ENCODE data around the gene DIO2. TPM values are rescaled to one million over a fixed set of nuclear protein-coding genes. Genes with fewer than 3 reads are reported as not detected.

DIO2 gene
- total RNA-seq, 1 experiment from 2014 or later, result 48.2 TPM

GRCh38 chr14:80237143-80237542, 25.8 kb upstream of the DIO2 start:
- no peak for DNase-seq
- H4K20me1 ChIP-seq (ENCODE audit: insufficient read depth), result no peaks in the 10 kb centered on the region
- CTCF ChIA-PET, result no interaction called here
- H3K36me3 ChIP-seq (ENCODE audit: low read depth), result no peaks in the 10 kb centered on the region
- POLR2A ChIA-PET (ENCODE audit: unreplicated experiment), result no interaction called here
- H3K4me3 ChIP-seq, result no peak overlapping the region
- no peaks in the 10 kb centered on the region for H3F3A ChIP-seq (ENCODE audit: insufficient read depth, low read depth)
- no peaks in the 10 kb centered on the region for H3K79me2 ChIP-seq (ENCODE audit: low read depth)
- H3K4me1 ChIP-seq (replicated peaks; ENCODE audit: insufficient read depth), result no peaks in the 10 kb centered on the region
- no peaks in the 10 kb centered on the region for H3K27me3 ChIP-seq (ENCODE audit: insufficient read depth, low read depth)
- no peaks in the 10 kb centered on the region for H3K9me2 ChIP-seq (ENCODE audit: insufficient read depth)
- peaks cover 23% of the 10 kb centered on the region for H3K9me3 ChIP-seq (ENCODE audit: insufficient read depth, low read depth)
- intact Hi-C loops (cut with micrococcal nuclease; ENCODE audit: unreplicated experiment), result no loop called here
- TF ChIP-seq CTCF (conservative IDR thresholded peaks at IDR 0.05) (no peak), EZH2 (IDR thresholded peaks at IDR 0.05; ENCODE audit: low read depth) (no peak)
- H3K4me2 ChIP-seq, result no peak overlapping the region
- no peak overlapping the region for H3K27ac ChIP-seq
- no peak overlapping the region for H2AFZ ChIP-seq
- BruUV-seq (replicated peaks), result no TSS peak

GRCh38 chr14:80233470-80234089, 22.3 kb upstream of the DIO2 start:
- H2AFZ ChIP-seq, result no peak overlapping the region
- H3K79me2 ChIP-seq (ENCODE audit: low read depth), result no peaks in the 10 kb centered on the region
- no TSS peak for BruUV-seq (replicated peaks)
- no peak for TF ChIP-seq CTCF (conservative IDR thresholded peaks at IDR 0.05)
- no peak for TF ChIP-seq EZH2 (IDR thresholded peaks at IDR 0.05; ENCODE audit: low read depth)
- ChIA-PET POLR2A (ENCODE audit: unreplicated experiment) (no interaction called here), CTCF (no interaction called here)
- no peaks in the 10 kb centered on the region for H4K20me1 ChIP-seq (ENCODE audit: insufficient read depth)
- DNase-seq, result no peak
- H3K9me2 ChIP-seq (ENCODE audit: insufficient read depth), result no peaks in the 10 kb centered on the region
- no peaks in the 10 kb centered on the region for H3K4me1 ChIP-seq (replicated peaks; ENCODE audit: insufficient read depth)
- intact Hi-C loops (cut with micrococcal nuclease; ENCODE audit: unreplicated experiment), result no loop called here
- no peaks in the 10 kb centered on the region for H3F3A ChIP-seq (ENCODE audit: insufficient read depth, low read depth)
- no peaks in the 10 kb centered on the region for H3K36me3 ChIP-seq (ENCODE audit: low read depth)
- no peak overlapping the region for H3K4me2 ChIP-seq
- no peaks in the 10 kb centered on the region for H3K27me3 ChIP-seq (ENCODE audit: insufficient read depth, low read depth)
- peaks cover 23% of the 10 kb centered on the region for H3K9me3 ChIP-seq (ENCODE audit: insufficient read depth, low read depth)
- H3K4me3 ChIP-seq, result no peak overlapping the region
- H3K27ac ChIP-seq, result no peak overlapping the region

- BruUV-seq (replicated peaks), result no TSS peak
- TF ChIP-seq EZH2 (IDR thresholded peaks at IDR 0.05; ENCODE audit: low read depth) (no peak), CTCF (conservative IDR thresholded peaks at IDR 0.05) (no peak)
- no peak overlapping the region for H3K4me3 ChIP-seq
- intact Hi-C loops (cut with micrococcal nuclease; ENCODE audit: unreplicated experiment), result no loop called here
- H3K4me1 ChIP-seq (replicated peaks; ENCODE audit: insufficient read depth), result no peaks in the 10 kb centered on the region
- H4K20me1 ChIP-seq (ENCODE audit: insufficient read depth), result no peaks in the 10 kb centered on the region
- no peak for DNase-seq
- no peaks in the 10 kb centered on the region for H3K27me3 ChIP-seq (ENCODE audit: insufficient read depth, low read depth)
- POLR2A ChIA-PET (ENCODE audit: unreplicated experiment), result no interaction called here
- H3K4me2 ChIP-seq, result no peak overlapping the region
- peaks cover 10% of the 10 kb centered on the region; the same call in 1 of the 2 replicates for H3K9me3 ChIP-seq (ENCODE audit: insufficient read depth, low read depth)
- H3K9me2 ChIP-seq (ENCODE audit: insufficient read depth), result no peaks in the 10 kb centered on the region
- no peak overlapping the region for H2AFZ ChIP-seq
- CTCF ChIA-PET, result no interaction called here
- H3K27ac ChIP-seq, result no peak overlapping the region
- no peaks in the 10 kb centered on the region for H3F3A ChIP-seq (ENCODE audit: insufficient read depth, low read depth)
- no peaks in the 10 kb centered on the region for H3K79me2 ChIP-seq (ENCODE audit: low read depth)
- no peaks in the 10 kb centered on the region for H3K36me3 ChIP-seq (ENCODE audit: low read depth)
Measured at GRCh38 chr14:80231702-80232101, 20.4 kb upstream of the DIO2 start.
